Measurements from ENCODE around the gene SETD1B. TPM values are rescaled to one million over a fixed set of nuclear protein-coding genes. Genes with fewer than 3 reads are reported as not detected.
"Not testable (repeated sequence)": the region's sequence is repeated elsewhere in the genome, so short reads cannot be mapped to it uniquely, and the experiment has no call there.

Gene SETD1B
- total and polyA plus RNA-seq, 9 donors, result 6.2 to 44.6 (median 28.6) TPM

DNA sequence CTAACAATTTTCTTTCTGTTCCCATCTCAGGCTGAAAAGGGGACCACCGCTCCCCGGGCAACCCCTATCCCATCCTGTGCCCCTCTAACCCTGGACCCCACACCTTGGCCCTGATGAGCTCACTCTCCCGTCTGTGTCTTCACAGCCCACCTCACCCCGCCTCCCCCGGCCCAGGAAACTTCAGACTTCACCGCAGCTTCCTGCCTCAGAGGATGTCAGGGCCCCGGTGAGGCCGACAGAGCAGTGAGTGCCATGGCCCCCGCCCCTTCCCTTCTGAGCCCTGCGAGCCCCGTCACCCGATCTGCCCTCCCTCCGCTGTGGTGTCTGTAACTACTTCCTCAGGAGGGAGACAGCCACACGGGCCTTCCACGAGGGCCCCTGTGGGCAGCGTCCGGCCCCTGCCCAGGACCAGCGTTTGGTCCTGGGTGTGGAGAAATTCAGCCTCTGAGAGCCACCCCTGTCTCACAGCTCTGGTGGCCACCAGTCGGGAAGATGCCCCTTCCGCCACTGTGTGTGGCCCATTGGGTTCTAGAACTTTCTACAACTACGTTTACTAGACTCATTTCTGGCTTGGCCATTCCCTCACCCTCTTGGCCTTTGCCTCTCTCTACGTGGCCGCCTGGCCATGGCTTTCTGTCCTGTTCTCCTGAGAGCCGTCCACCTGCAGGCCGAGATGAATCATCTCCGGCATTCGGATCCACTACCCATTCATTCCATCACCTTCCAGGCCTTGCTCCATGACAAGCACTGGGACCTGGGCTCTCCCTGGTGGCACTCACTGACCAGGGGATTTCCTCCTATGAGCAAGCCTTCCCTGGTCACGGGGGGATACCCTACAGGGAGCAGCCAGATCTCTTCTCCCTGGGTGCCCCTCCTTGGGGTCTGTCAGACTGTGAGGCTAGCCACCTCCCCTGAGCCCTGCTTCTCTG lies 13.7 kb upstream of the SETD1B start:
- Histone ChIP-seq H3K9me3 (no peaks in the 10 kb centered on the region), H3K36me3 (no peaks in the 10 kb centered on the region), H3K4me3 (no peak overlapping the region), H3K27ac (no peak overlapping the region), H3K27me3 (no peaks in the 10 kb centered on the region), H3K4me1 (ENCODE audit: insufficient read depth) (peaks cover 5% of the 10 kb centered on the region)
- 70 to 74% (median 71%) methylated on average over 28 of the region's 28 CpGs for WGBS, 3 donors
- DNase-seq, result no peak
- intact Hi-C loops (cut with DNase I), result loop anchor here in 3 of 4 donors (5.0 kb wide), 2 partner anchors 88 to 93 kb away; no protein-coding TSS in a partner anchor
- TF ChIP-seq, protein P1, sequence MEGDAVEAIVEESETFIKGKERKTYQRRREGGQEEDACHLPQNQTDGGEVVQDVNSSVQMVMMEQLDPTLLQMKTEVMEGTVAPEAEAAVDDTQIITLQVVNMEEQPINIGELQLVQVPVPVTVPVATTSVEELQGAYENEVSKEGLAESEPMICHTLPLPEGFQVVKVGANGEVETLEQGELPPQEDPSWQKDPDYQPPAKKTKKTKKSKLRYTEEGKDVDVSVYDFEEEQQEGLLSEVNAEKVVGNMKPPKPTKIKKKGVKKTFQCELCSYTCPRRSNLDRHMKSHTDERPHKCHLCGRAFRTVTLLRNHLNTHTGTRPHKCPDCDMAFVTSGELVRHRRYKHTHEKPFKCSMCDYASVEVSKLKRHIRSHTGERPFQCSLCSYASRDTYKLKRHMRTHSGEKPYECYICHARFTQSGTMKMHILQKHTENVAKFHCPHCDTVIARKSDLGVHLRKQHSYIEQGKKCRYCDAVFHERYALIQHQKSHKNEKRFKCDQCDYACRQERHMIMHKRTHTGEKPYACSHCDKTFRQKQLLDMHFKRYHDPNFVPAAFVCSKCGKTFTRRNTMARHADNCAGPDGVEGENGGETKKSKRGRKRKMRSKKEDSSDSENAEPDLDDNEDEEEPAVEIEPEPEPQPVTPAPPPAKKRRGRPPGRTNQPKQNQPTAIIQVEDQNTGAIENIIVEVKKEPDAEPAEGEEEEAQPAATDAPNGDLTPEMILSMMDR (IDR thresholded peaks at IDR 0.05), result no peak
- TF ChIP-seq POLR2A (IDR thresholded peaks at IDR 0.05) (no peak), EP300 (IDR thresholded peaks at IDR 0.05) (no peak)

DNA sequence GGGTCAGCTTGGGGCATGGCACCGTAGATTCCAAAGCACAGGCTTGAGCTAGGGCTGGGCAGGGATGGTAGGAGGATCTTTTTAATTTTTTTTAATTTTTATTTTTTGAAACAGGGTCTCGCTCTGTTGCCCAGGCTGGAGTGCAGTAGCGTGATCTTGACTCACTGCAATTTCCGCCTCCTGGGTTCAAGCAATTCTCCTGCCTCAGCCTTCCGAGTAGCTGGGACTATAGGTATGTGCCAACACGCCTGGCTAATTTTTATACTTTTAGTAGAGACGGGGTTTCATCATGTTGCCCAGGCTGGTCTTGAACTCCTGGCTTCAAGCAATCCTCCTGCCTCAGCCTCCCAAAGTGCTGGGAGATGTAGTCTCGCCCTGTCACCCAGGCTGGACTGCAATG lies 13.0 kb upstream of the SETD1B start:
- not testable (repeated sequence) for H3K36me3 ChIP-seq; DNase-seq; H3K4me1 ChIP-seq (ENCODE audit: insufficient read depth); H3K27me3 ChIP-seq; H3K27ac ChIP-seq; H3K4me3 ChIP-seq; H3K9me3 ChIP-seq
- intact Hi-C loops (cut with DNase I), result loop anchor here in 3 of 4 donors (5.0 kb wide), 2 partner anchors 88 to 93 kb away; no protein-coding TSS in a partner anchor
- 90 to 96% (median 92%) methylated on average over 8 of the region's 8 CpGs for WGBS, 3 donors

DNA sequence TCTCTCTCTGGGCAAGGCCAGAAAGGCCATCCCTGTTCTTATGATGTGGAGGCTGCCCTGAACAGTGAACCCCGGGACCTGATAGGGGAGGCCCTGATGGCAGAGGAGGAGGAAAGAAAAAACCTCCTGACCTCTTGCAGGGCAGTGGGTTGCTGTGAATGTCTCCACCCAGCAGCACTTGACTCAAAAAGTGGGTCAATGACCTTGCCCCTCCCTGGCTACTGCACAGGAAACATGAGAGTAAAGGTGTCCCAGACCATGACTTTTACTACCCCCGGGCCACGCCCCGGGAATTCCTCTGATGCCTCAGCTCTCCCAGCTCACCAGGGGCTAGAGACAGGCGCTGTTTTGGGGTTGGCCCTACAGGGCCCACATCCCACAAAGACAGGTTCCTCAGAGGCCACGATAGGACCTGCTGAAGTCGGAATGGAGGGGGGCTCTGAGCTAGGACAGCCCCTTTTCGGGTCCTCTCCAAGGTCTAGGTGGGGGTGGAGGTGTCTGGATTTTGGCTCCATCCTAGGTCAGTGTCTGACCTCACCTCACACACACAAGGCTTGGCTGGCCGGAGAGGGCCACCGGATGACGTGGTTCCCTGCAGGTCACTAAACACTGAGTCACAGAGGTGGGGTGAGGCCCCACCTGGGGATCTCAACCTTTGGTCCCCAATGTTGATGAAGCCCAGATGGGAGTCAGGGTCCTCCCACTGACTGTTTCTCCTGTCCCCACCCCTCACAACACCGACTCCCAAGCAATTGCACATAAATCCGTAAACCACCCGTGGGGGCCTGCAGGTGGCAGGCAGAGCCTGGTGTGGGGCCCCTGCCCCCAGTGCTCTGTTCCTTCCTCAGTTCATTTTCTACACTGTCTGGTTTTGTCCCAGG lies 11.9 kb upstream of the SETD1B start:
- WGBS, 3 donors, result 80 to 87% (median 81%) methylated on average over 13 to 14 of the region's 14 CpGs
- DNase-seq, result no peak
- intact Hi-C loops (cut with DNase I), result loop anchor here (2.0 to 5.0 kb wide), 3 partner anchors 90 to 95 kb away; no protein-coding TSS in a partner anchor
- Histone ChIP-seq H3K9me3 (no peaks in the 10 kb centered on the region), H3K27ac (no peak overlapping the region), H3K4me3 (no peak overlapping the region), H3K4me1 (ENCODE audit: insufficient read depth) (peaks cover 10% of the 10 kb centered on the region), H3K27me3 (no peaks in the 10 kb centered on the region), H3K36me3 (no peaks in the 10 kb centered on the region)
- no peak for TF ChIP-seq POLR2A (IDR thresholded peaks at IDR 0.05)
- no peak for TF ChIP-seq EP300 (IDR thresholded peaks at IDR 0.05)
- TF ChIP-seq, protein P1 (IDR thresholded peaks at IDR 0.05), result no peak

DNA sequence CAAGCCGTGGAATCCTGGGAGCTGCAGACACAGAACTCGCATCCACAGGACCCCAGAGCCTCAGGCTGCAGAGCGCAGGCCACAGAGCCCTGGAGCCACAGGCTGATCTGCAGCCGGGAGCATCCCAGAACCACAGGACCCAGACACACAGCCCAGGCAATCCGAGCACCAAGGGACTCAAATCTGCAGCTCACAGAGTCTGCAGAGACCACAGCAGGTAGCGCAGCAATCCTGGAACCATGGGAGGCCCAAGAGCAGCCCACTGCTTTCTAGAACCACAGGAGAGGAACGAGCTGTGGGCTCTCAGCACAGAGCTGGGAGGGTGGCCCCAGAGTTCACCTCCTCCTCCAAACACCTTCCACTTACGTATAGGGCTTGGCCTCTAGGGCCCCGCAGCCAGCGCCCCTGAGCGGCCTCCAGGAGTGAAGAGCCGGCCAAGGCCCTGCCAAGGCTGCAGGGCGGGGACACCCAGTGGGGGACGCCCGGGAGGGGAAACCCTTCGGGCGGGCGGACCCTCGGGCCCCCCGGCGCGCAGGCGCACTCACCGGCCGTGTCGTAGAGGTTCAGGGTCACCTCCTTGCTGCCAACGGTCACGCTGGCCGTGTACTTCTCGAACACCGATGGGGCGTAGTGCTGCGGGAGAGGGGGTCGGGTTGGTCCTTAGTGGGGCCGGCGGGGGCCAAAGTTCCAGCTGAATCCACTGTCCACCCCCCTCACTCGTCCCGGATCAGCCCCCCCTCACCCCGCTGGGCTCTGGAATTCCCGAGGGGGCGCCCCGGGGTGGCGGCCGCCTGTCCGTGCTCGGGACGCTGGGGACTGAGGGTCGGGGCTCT lies 11.0 kb upstream of the SETD1B start:
- DNase-seq, result peak; percentile 67 to 87 (median 78)
- Histone ChIP-seq H3K4me1 (ENCODE audit: insufficient read depth) (peaks cover 13% of the 10 kb centered on the region), H3K27me3 (no peaks in the 10 kb centered on the region), H3K36me3 (no peaks in the 10 kb centered on the region), H3K9me3 (no peaks in the 10 kb centered on the region), H3K27ac (peak overlapping the region; percentile 56 to 73), H3K4me3 (peak overlapping the region; percentile 42)
- intact Hi-C loops (cut with DNase I), result loop anchor here (2.0 to 5.0 kb wide), 3 partner anchors 91 to 96 kb away; no protein-coding TSS in a partner anchor
- TF ChIP-seq, protein P1 (IDR thresholded peaks at IDR 0.05), result no peak
- TF ChIP-seq POLR2A (IDR thresholded peaks at IDR 0.05), result no peak
- no peak for TF ChIP-seq EP300 (IDR thresholded peaks at IDR 0.05)
- 13 to 41% (median 26%) methylated on average over 19 to 48 of the region's 48 CpGs for WGBS, 3 donors
